ENCODE results near the gene SH2D6. TPM values are rescaled to one million over a fixed set of nuclear protein-coding genes. Genes with fewer than 3 reads are reported as not detected.
A peak's percentile ranks its signal among the peaks of the same experiment; 100 is the strongest.

SH2D6 gene
- total RNA-seq, 2 experiments from 2014 or later = 0.10 to 0.77 TPM

GRCh38 chr2:85415980-85416650 is 2.4 kb upstream of the SH2D6 start:
- ChIA-PET POLR2A (no interaction called here), CTCF (interaction anchor here (1.6 kb wide), 1 partner anchor 135 kb away, joined by 4 read pairs; no protein-coding TSS in a partner anchor)
- Mint-ChIP-seq H3K36me3 (ENCODE audit: low read depth) (no peaks in the 10 kb centered on the region), H3K4me3 (no peak overlapping the region), H3K27me3 (peaks cover 2% of the 10 kb centered on the region), H3K27ac (peak overlapping the region; percentile 50), H3K4me1 (peaks cover 62% of the 10 kb centered on the region), H3K9me3 (no peaks in the 10 kb centered on the region)
- no peak for DNase-seq

GRCh38 chr2:85419009-85419675 is 628 bp downstream of the SH2D6 start:
- no peaks in the 10 kb centered on the region for H3K9me3 Mint-ChIP-seq
- H3K36me3 Mint-ChIP-seq (ENCODE audit: low read depth) = no peaks in the 10 kb centered on the region
- H3K27me3 Mint-ChIP-seq = no peaks in the 10 kb centered on the region
- peak overlapping the region; percentile 100 for H3K27ac Mint-ChIP-seq
- no peak for DNase-seq
- peaks cover 50% of the 10 kb centered on the region for H3K4me1 Mint-ChIP-seq
- ChIA-PET CTCF (interaction anchor here (0.6 to 4.5 kb wide), 17 partner anchors 10 to 218 kb away, joined by 3 to 65 read pairs (median 4); partner anchors contain the start of gene MAT2A), POLR2A (interaction anchor here (0.9 to 2.1 kb wide), 3 partner anchors 119 to 142 kb away, joined by 3 to 8 read pairs (median 5); partner anchors contain the start of genes GGCX and MAT2A)
- H3K4me3 Mint-ChIP-seq = peak overlapping the region; percentile 96

- DNase-seq = peak; percentile 90
- Mint-ChIP-seq H3K36me3 (ENCODE audit: low read depth) (no peaks in the 10 kb centered on the region), H3K4me1 (peaks cover 35% of the 10 kb centered on the region), H3K9me3 (no peaks in the 10 kb centered on the region), H3K4me3 (peak overlapping the region; percentile 38), H3K27ac (peak overlapping the region; percentile 100), H3K27me3 (no peaks in the 10 kb centered on the region)
- POLR2A ChIA-PET = interaction anchor here (0.6 to 1.7 kb wide), 3 partner anchors 74 to 170 kb away, joined by 3 to 5 read pairs (median 4); no protein-coding TSS in a partner anchor
- CTCF ChIA-PET = interaction anchor here (0.7 to 4.5 kb wide), 18 partner anchors 8 to 216 kb away, joined by 3 to 65 read pairs (median 4); partner anchors contain the start of gene MAT2A
Measured at GRCh38 chr2:85420536-85421259, 2.2 kb downstream of the SH2D6 start.

GRCh38 chr2:85421260-85422071 is 3.0 kb downstream of the SH2D6 start:
- POLR2A ChIA-PET = interaction anchor here (0.6 kb wide), 1 partner anchor 169 kb away, joined by 4 read pairs; no protein-coding TSS in a partner anchor
- H3K27ac Mint-ChIP-seq = peak overlapping the region; percentile 100
- no peak overlapping the region for H3K4me3 Mint-ChIP-seq

DNA sequence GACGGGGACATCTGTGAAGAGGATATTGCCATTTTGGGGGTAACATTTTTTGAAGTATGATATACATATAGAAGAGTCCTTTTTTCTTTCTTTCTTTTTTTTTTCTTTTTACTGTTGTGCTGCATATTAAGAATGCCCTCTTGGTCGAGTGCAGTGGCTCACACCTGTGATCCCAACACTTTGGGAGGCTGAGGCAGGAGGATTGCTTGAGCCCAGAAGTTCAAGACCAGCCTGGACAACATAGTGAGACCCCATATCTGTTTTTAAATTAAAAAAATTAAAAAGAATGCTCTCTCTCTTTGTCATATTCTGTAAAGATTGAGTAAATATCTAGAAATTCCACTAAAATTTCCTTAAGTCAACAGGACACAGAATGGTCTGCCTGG is 3.6 kb downstream of the SH2D6 start:
- Mint-ChIP-seq H3K27ac (peak overlapping the region; percentile 73), H3K36me3 (ENCODE audit: low read depth) (no peaks in the 10 kb centered on the region), H3K4me3 (no peak overlapping the region), H3K4me1 (peaks cover 35% of the 10 kb centered on the region), H3K27me3 (no peaks in the 10 kb centered on the region), H3K9me3 (no peaks in the 10 kb centered on the region)
- POLR2A ChIA-PET = no interaction called here
- CTCF ChIA-PET = interaction anchor here (0.7 to 4.5 kb wide), 8 partner anchors 7 to 215 kb away, joined by 3 to 65 read pairs (median 4); partner anchors contain the start of gene MAT2A
- DNase-seq = no peak

More at GRCh38 chr2:85421260-85422071, 3.0 kb downstream of the SH2D6 start:
- H3K36me3 Mint-ChIP-seq (ENCODE audit: low read depth) = no peaks in the 10 kb centered on the region
- no peaks in the 10 kb centered on the region for H3K27me3 Mint-ChIP-seq
- H3K9me3 Mint-ChIP-seq = no peaks in the 10 kb centered on the region
- peaks cover 35% of the 10 kb centered on the region for H3K4me1 Mint-ChIP-seq
- DNase-seq = no peak
- CTCF ChIA-PET = interaction anchor here (0.7 to 4.5 kb wide), 11 partner anchors 8 to 215 kb away, joined by 3 to 65 read pairs (median 4); partner anchors contain the start of gene MAT2A

- no peaks in the 10 kb centered on the region for H3K9me3 Mint-ChIP-seq
- H3K36me3 Mint-ChIP-seq (ENCODE audit: low read depth) = no peaks in the 10 kb centered on the region
- no peak overlapping the region for H3K4me3 Mint-ChIP-seq
- CTCF ChIA-PET = interaction anchor here (0.7 to 3.0 kb wide), 4 partner anchors 9 to 128 kb away, joined by 3 to 16 read pairs (median 4); no protein-coding TSS in a partner anchor
- no peak overlapping the region for H3K27ac Mint-ChIP-seq
- POLR2A ChIA-PET = no interaction called here
- no peak for DNase-seq
- no peaks in the 10 kb centered on the region for H3K27me3 Mint-ChIP-seq
- H3K4me1 Mint-ChIP-seq = peaks cover 31% of the 10 kb centered on the region
Measured at GRCh38 chr2:85423525-85423924, 5.0 kb downstream of the SH2D6 start.

- Mint-ChIP-seq H3K27ac (no peak overlapping the region), H3K9me3 (no peaks in the 10 kb centered on the region), H3K36me3 (ENCODE audit: low read depth) (no peaks in the 10 kb centered on the region), H3K4me1 (peaks cover 19% of the 10 kb centered on the region), H3K4me3 (no peak overlapping the region), H3K27me3 (no peaks in the 10 kb centered on the region)
- DNase-seq = no peak
- POLR2A ChIA-PET = interaction anchor here (0.6 kb wide), 1 partner anchor 114 kb away, joined by 3 read pairs; no protein-coding TSS in a partner anchor
- CTCF ChIA-PET = interaction anchor here (2.1 to 3.0 kb wide), 2 partner anchors 120 to 126 kb away, joined by 5 to 16 read pairs; no protein-coding TSS in a partner anchor
Measured at GRCh38 chr2:85425588-85425987, 7.1 kb downstream of the SH2D6 start.

DNA sequence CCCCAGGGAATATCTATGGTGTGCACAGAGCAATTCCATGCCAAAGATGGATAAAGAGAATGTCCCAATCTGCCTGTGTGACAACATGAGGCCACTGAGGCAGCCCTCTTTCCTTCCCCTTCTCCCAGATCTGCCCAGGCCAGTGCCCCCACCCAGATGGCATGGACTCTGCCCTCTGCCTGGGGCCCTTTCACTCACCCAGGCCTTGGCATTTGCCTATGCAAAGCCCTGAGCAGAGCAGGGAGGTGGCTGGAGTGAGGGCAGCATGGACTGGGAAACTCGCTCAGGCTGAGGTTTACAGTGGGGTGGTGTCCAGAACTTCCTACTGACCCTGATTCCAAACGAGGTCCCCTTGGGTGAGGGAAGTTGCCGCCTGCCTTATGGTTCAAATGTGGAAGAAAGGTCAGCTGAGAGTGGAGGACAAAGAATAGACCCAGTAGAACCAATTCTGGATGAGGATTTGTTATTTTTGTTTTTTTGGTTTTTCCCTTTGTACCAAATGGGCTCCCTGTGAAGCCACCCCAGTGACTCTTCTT is 8.9 kb downstream of the SH2D6 start:
- H3K4me1 Mint-ChIP-seq = peaks cover 6% of the 10 kb centered on the region

DNA sequence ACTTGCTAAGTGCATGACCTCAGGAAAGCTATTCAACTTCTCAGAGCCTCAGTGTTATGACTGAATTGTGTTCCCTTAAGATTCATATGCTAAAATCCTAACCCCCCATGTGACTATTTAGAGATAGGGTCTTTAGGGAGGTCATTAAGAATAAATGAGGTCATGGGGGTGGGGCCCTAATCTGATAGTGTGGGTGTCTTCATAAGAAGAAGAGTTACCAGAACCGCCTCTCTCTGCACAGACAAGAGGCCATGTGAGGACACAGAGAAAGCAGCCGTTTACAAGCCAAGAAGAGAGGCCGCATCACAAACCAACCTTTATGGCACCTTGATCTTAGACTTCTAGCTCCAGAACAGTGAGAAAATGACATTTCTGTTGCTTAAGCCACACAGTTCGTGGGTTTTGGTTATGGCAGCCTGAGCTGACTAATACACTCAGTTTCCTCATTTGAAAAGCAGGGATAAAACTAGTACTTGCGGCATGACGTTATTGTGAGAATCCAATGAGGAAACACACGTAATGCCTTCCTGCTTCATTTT is 9.9 kb downstream of the SH2D6 start:
- no peaks in the 10 kb centered on the region for H3K36me3 Mint-ChIP-seq (ENCODE audit: low read depth)
- POLR2A ChIA-PET = no interaction called here
- no peaks in the 10 kb centered on the region for H3K27me3 Mint-ChIP-seq
- no peak overlapping the region for H3K4me3 Mint-ChIP-seq
- H3K27ac Mint-ChIP-seq = no peak overlapping the region
- CTCF ChIA-PET = interaction anchor here (0.8 to 4.8 kb wide), 7 partner anchors 8 to 163 kb away, joined by 3 to 23 read pairs (median 4); no protein-coding TSS in a partner anchor
- H3K9me3 Mint-ChIP-seq = no peaks in the 10 kb centered on the region
- no peak for DNase-seq
- H3K4me1 Mint-ChIP-seq = peaks cover 6% of the 10 kb centered on the region

More for the DNA sequence above, 8.9 kb downstream of the SH2D6 start:
- H3K9me3 Mint-ChIP-seq = no peaks in the 10 kb centered on the region
- no peaks in the 10 kb centered on the region for H3K36me3 Mint-ChIP-seq (ENCODE audit: low read depth)
- no peak overlapping the region for H3K4me3 Mint-ChIP-seq
- H3K27me3 Mint-ChIP-seq = no peaks in the 10 kb centered on the region
- no peak overlapping the region for H3K27ac Mint-ChIP-seq
- DNase-seq = no peak
- CTCF ChIA-PET = interaction anchor here (4.8 kb wide), 1 partner anchor 124 kb away, joined by 18 read pairs; no protein-coding TSS in a partner anchor
- POLR2A ChIA-PET = no interaction called here

DNA sequence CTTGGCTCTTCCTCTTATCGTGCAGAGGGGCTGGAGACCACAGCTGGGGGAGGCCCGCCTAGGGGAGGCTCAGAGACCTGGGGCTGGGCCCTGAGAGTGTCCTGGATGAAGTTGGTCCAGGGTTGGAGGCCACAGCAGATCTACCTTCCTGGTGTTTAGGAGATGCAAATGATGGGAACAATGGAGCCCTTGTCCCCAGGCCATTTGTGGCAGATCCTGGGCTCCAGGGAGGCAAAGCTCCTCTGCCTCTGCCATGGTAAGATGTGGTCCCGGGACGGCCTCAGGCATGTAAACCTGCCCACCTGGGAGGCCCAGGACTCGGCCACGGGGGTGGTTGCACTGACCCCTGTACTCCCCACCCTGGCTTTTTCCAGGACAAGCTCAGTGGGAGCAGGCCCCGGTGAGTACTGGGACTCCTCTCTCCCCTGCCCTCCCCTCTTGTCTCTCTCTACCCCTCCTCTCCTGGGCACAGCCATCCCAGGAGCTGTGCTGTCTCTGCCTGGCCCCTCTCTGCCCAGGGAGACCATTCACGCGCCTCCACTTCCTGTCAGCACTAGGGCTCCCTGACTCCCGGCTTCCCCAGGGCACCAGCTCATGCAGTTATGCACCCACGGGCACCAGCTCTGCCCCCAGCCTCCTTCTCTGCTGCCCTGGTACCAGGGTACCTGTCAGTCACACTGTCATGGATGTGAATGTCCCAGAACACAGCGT is 10.9 kb downstream of the SH2D6 start:
- no peaks in the 10 kb centered on the region for H3K36me3 Mint-ChIP-seq (ENCODE audit: low read depth)
- H3K27ac Mint-ChIP-seq = peak overlapping the region; percentile 75
- H3K9me3 Mint-ChIP-seq = no peaks in the 10 kb centered on the region
- H3K4me3 Mint-ChIP-seq = no peak overlapping the region
- peaks cover 6% of the 10 kb centered on the region for H3K4me1 Mint-ChIP-seq
- no peak for DNase-seq
- no peaks in the 10 kb centered on the region for H3K27me3 Mint-ChIP-seq
- ChIA-PET POLR2A (no interaction called here), CTCF (interaction anchor here (0.8 to 4.8 kb wide), 7 partner anchors 9 to 162 kb away, joined by 3 to 23 read pairs (median 4); no protein-coding TSS in a partner anchor)

DNA sequence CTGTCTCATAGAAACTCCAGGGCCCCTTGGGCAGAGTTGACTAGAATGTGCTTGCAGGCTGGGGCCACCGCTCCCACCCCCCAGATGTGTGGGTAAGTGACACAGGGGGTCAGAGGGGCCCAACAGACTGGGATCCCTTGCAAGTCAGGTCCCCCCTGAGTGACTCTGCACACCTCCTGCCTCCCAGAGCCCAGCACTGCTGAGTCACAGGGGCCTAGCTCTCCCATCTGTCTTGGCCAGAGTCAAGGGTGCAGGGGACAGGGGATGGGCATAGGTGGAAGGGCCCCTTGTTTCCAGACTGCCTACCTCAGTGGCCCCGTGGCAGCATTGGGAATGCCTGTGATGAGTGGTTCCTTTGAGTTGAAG is 11.4 kb downstream of the SH2D6 start:
- DNase-seq = no peak
- H3K36me3 Mint-ChIP-seq (ENCODE audit: low read depth) = no peaks in the 10 kb centered on the region
- H3K27ac Mint-ChIP-seq = peak overlapping the region; percentile 75
- ChIA-PET CTCF (interaction anchor here (1.5 to 4.8 kb wide), 4 partner anchors 9 to 121 kb away, joined by 4 to 23 read pairs (median 12); no protein-coding TSS in a partner anchor), POLR2A (no interaction called here)
- H3K4me1 Mint-ChIP-seq = peaks cover 6% of the 10 kb centered on the region
- H3K27me3 Mint-ChIP-seq = no peaks in the 10 kb centered on the region
- H3K4me3 Mint-ChIP-seq = no peak overlapping the region
- H3K9me3 Mint-ChIP-seq = no peaks in the 10 kb centered on the region
